Natural killer cell (primary cell): ENCODE measurements around the gene AGPAT4. TPM values are rescaled to one million over a fixed set of nuclear protein-coding genes. Genes with fewer than 3 reads are reported as not detected.

ENCODE experiments used
- ATAC-seq, 3 donors: fragments of 150-1000 bp in 2 of 3; fragments of 200-7000 bp in 1 of 3; cut with Tn5 transposase; 1 replicate in 1 of 3; 2 replicates in 2 of 3; pipeline ENCODE4 v1.10.0; 2021; ENCODE audit warnings: mild to moderate bottlenecking in 2 of 3, moderate library complexity in 2 of 3
- DNase-seq, 2 donors: peaks; one replicate each; pipeline versions ENCODE4 v3.0.0 to v3.0.0-alpha.2; 2013 to 2021; ENCODE audit warnings: mixed read lengths in 1 of 2
- H3K27ac ChIP-seq: one replicate; pipeline ENCODE4 v1.5.1; 2013; ENCODE audit warnings: mild to moderate bottlenecking, low read length
- H3K27me3 ChIP-seq: one replicate; pipeline ENCODE4 v1.6.1; 2013; ENCODE audit warnings: low read length; ENCODE audit not compliant: control insufficient read depth, insufficient read depth
- H3K36me3 ChIP-seq: one replicate; pipeline ENCODE4 v1.6.1; 2013; ENCODE audit warnings: low read length; ENCODE audit not compliant: control insufficient read depth, insufficient read depth
- H3K4me1 ChIP-seq: one replicate; pipeline ENCODE4 v1.6.1; 2013; ENCODE audit warnings: low read length; ENCODE audit not compliant: control insufficient read depth, insufficient read depth
- H3K4me3 ChIP-seq: one replicate; pipeline ENCODE4 v1.5.1; 2013; ENCODE audit warnings: low read length
- H3K9me3 ChIP-seq: one replicate; pipeline ENCODE4 v1.6.1; 2013; ENCODE audit warnings: low read length; ENCODE audit not compliant: control insufficient read depth, insufficient read depth
- H3K27ac Mint-ChIP-seq, 2 donors: one replicate each; pipeline ENCODE4 v1.8.0; 2022; ENCODE audit warnings: mild to moderate bottlenecking in 2 of 2, mixed read lengths in 2 of 2, moderate library complexity in 1 of 2
- H3K27me3 Mint-ChIP-seq, 2 donors: one replicate each; pipeline ENCODE4 v1.8.0; 2022; ENCODE audit warnings: low read depth in 2 of 2, mixed read lengths in 2 of 2
- H3K36me3 Mint-ChIP-seq: one replicate; pipeline ENCODE4 v1.8.0; 2022; ENCODE audit warnings: mixed read lengths
- H3K4me1 Mint-ChIP-seq, 2 donors: one replicate each; pipeline ENCODE4 v1.8.0; 2022; ENCODE audit warnings: mixed read lengths in 2 of 2
- H3K4me3 Mint-ChIP-seq: one replicate; pipeline ENCODE4 v1.8.0; 2022; ENCODE audit warnings: mild to moderate bottlenecking, moderate library complexity, mixed read lengths
- H3K9me3 Mint-ChIP-seq, 2 donors: one replicate each; pipeline ENCODE4 v1.8.0; 2022; ENCODE audit warnings: mixed read lengths in 2 of 2
- CTCF ChIP-seq: fragments of 200-600 bp; IDR thresholded peaks from one replicate; pipeline ENCODE4 v1.8.0; 2022; ENCODE audit warnings: antibody characterized with exemption
- WGBS: methylation state at CpG from one replicate; pipeline ENCODE4 v1.1.7; 2013; ENCODE audit warnings: missing lambda C conversion rate; ENCODE audit not compliant: insufficient coverage; 5-methylcytosine and 5-hydroxymethylcytosine counted together
- intact Hi-C: fragments of 100-400 bp; cut with micrococcal nuclease; formaldehyde crosslinking; loops from one replicate; pipeline ENCODE4 v1.14.2; 2022
- total RNA-seq, 4 donors: library from RNA; stranded (reverse); fragments of 120-200 nt in 1 of 4; gene quantifications; one replicate each; pipeline versions ENCODE4 v1.2.3 to v1.2.4, GENCODE V29; 2013 to 2022

Gene AGPAT4, protein sequence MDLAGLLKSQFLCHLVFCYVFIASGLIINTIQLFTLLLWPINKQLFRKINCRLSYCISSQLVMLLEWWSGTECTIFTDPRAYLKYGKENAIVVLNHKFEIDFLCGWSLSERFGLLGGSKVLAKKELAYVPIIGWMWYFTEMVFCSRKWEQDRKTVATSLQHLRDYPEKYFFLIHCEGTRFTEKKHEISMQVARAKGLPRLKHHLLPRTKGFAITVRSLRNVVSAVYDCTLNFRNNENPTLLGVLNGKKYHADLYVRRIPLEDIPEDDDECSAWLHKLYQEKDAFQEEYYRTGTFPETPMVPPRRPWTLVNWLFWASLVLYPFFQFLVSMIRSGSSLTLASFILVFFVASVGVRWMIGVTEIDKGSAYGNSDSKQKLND
- 10 to 100 TPM; 24.5 to 38.1 (median 25.8) TPM for total RNA-seq
- total RNA-seq (2013), result 22.2 TPM

DNA sequence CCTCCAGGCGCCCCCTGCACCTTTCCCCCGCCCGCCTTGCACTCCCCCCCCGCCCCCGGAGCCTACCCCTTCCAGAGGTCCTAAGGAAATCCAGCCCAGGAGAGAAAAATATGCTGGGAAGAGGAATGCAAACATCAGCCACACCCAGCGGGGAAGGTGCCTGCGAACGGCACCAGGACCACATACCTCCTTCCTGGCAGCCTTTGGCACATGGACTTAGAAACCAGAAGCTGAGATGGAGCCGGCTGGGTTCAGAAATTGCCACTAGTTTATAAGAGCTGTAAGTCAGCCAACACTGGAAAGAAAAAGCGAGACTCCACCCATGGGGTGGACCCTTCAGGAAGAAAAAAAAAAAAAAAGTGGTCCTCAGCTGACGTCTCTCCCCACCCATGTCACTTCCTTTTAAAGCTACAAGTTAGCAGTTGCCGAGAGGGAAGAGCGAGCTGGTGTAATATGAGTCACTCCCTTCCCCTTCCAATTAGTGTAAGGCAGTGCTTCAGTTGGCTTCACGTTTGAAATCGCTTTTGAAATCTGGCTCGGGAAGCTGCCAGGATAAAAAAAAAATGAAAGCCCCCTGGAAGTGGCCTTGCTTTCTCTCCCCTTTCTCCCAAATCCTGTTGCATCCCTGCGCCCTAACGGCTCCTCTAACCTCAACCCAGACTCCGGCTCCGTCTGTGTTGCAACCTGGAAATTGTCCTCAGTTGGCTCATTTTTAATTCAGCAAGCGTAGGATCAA lies at the start of gene AGPAT4:
AGPAT4 (minus strand) TSS at position 310 of the 736 bp plus-strand sequence. CDS start 41,848 bp downstream, outside the sequence.
- no peak for TF ChIP-seq CTCF
- ATAC-seq, result peak; percentile 88 to 98 (median 94)
- 3% methylated on average over 15 of the region's 21 CpGs for WGBS
- peaks cover 1% of the 10 kb centered on the region for H3K36me3 Mint-ChIP-seq
- DNase-seq, result peak; percentile 62 to 93
- no peaks in the 10 kb centered on the region for H3K27me3 ChIP-seq
- peak within 1 kb of the TSS; percentile 61 for H3K4me3 ChIP-seq
- intact Hi-C loops, result loop anchor here (1.0 to 2.0 kb wide), 3 partner anchors 15 to 48 kb away; no protein-coding TSS in a partner anchor
- no peaks in the 10 kb centered on the region for H3K36me3 ChIP-seq
- H3K27ac ChIP-seq, result peak within 1 kb of the TSS; percentile 89
- H3K4me3 Mint-ChIP-seq, result peak within 1 kb of the TSS; percentile 95
- peak within 1 kb of the TSS; percentile 94 to 96 for H3K27ac Mint-ChIP-seq
- H3K9me3 Mint-ChIP-seq, result no peaks in the 10 kb centered on the region
- peaks cover 3 to 7% of the 10 kb centered on the region in 2 donors for H3K27me3 Mint-ChIP-seq
- H3K4me1 ChIP-seq, result peaks cover 6% of the 10 kb centered on the region
- H3K9me3 ChIP-seq, result no peaks in the 10 kb centered on the region
- peaks cover 29 to 36% of the 10 kb centered on the region in 2 donors for H3K4me1 Mint-ChIP-seq

DNA sequence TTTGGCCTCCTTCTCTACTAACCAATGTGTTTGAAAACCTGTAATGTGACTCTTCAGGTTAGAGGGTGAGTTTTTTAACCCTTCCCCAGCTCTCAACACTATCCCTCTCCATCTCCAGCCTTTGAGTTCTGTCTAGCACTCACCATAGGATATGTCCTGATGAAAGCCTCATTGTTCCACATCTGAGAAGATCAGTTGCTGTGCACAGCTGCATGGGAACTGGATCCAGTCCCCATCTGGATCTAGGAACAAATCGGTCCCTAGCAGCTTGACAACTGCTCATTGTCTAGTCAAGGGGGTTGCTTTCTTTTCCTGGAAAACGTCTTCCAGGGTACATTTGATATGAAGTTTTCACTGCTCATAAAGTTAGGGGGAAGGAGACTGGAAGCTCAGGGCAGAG lies 45.4 kb upstream of the AGPAT4 start:
- H3K36me3 ChIP-seq, result no peaks in the 10 kb centered on the region
- no peak overlapping the region for H3K27ac ChIP-seq
- Mint-ChIP-seq H3K36me3 (no peaks in the 10 kb centered on the region), H3K27ac (no peak overlapping the region), H3K4me1 (no peaks in the 10 kb centered on the region), H3K9me3 (no peaks in the 10 kb centered on the region), H3K4me3 (no peak overlapping the region), H3K27me3 (peaks cover 8 to 16% of the 10 kb centered on the region in 2 donors)
- H3K4me1 ChIP-seq, result no peaks in the 10 kb centered on the region
- TF ChIP-seq CTCF, result no peak
- H3K4me3 ChIP-seq, result no peak overlapping the region
- peaks cover 3% of the 10 kb centered on the region for H3K9me3 ChIP-seq
- 78% methylated on average over 2 of the region's 2 CpGs for WGBS
- no peaks in the 10 kb centered on the region for H3K27me3 ChIP-seq
- intact Hi-C loops, result no loop called here
- no peak for ATAC-seq
- no peak for DNase-seq

- Histone ChIP-seq H3K36me3 (no peaks in the 10 kb centered on the region), H3K9me3 (peaks cover 3% of the 10 kb centered on the region), H3K27ac (no peak overlapping the region), H3K4me3 (no peak overlapping the region), H3K4me1 (no peaks in the 10 kb centered on the region), H3K27me3 (no peaks in the 10 kb centered on the region)
- Mint-ChIP-seq H3K27ac (no peak overlapping the region), H3K4me1 (no peaks in the 10 kb centered on the region), H3K9me3 (no peaks in the 10 kb centered on the region), H3K36me3 (no peaks in the 10 kb centered on the region), H3K4me3 (no peak overlapping the region), H3K27me3 (peaks cover 10 to 16% of the 10 kb centered on the region in 2 donors)
- 91% methylated on average over 6 of the region's 6 CpGs for WGBS
- no peak for DNase-seq
- no peak for TF ChIP-seq CTCF
- ATAC-seq, result no peak
- intact Hi-C loops, result no loop called here
Measured at GRCh38 chr6:161318456-161318855, 44.6 kb upstream of the AGPAT4 start.
